Measurements from ENCODE around the gene RAC2.

The RAC2 gene

GRCh38 chr22:37269936-37270678 is 26.0 kb upstream of the RAC2 start:
- no peak for TF ChIP-seq CTCF (IDR thresholded peaks at IDR 0.05; ENCODE audit: borderline replicate concordance, insufficient read depth, low read depth, low read length)
- no peak overlapping the region for H3K4me3 ChIP-seq (ENCODE audit: low read depth, low read length)

DNA sequence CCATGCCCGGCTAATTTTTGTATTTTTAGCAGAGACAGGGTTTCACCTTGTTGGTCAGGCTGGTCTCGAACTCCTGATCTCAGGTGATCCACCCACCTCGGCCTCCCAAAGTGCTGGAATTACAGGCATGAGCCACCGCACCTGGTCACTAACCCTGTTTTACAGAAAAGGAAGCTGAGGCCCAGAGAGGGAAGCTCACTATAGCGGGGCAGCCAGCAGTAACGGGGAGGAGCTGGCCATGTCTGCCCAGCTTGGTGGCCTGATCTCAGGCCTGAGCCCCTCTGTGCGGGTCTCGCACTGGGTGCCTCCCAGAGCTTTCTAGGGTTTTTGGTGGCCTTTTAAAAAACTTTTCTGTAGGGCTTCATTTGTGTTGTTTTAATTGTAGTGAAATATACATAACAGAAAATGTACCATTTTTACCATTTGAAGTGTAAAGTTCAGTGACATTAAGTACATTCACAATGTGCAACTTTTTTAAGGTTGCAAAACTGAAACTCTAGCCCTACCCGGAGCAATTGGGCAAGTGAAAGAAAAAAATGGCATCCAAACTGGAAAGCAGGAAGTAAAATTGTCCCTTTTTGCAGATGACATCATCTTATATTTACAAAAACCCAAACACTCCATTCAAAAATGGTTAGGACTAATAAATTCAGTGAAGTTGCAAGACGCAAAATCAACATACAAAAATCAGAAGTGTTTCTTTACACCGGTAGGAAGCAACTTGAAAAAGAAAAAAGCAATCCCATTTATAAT is 23.8 kb upstream of the RAC2 start:
- TF ChIP-seq CTCF (IDR thresholded peaks at IDR 0.05; ENCODE audit: borderline replicate concordance, insufficient read depth, low read depth, low read length), result no peak
- H3K4me3 ChIP-seq (ENCODE audit: low read depth, low read length), result no peak overlapping the region

DNA sequence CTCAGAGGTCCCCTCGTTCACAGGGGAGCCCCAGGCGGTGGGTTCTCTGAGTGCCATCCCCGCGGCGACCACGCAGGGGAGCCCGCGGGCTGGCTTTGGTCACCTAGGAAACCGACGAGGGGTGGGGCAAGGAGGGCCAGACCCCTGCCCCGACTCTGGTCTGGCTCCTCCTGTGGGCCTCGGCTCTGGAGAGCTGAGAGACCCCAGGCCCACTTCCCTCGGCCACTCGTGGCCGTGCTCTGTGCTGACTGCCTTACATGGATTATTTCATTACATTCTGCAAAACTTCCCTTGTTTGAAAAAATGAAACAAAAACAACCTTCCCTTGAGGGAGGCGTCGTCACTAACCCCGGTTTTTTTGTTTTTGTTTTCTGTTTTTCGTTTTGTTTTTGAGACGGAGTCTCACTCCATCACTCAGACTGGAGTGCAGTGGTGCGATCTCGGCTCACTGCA is 23.1 kb upstream of the RAC2 start:
- peak; percentile 93 for TF ChIP-seq CTCF (IDR thresholded peaks at IDR 0.05; ENCODE audit: borderline replicate concordance, insufficient read depth, low read depth, low read length)
- peak overlapping the region; percentile 62 for H3K4me3 ChIP-seq (ENCODE audit: low read depth, low read length)

GRCh38 chr22:37266581-37267134 is 22.6 kb upstream of the RAC2 start:
- no peak for TF ChIP-seq CTCF (IDR thresholded peaks at IDR 0.05; ENCODE audit: borderline replicate concordance, insufficient read depth, low read depth, low read length)
- peak overlapping the region; percentile 62 for H3K4me3 ChIP-seq (ENCODE audit: low read depth, low read length)

- H3K4me3 ChIP-seq (ENCODE audit: low read depth, low read length), result no peak overlapping the region
Measured at GRCh38 chr22:37263966-37264887, 20.2 kb upstream of the RAC2 start.

More at GRCh38 chr22:37263966-37264887, 20.2 kb upstream of the RAC2 start:
- TF ChIP-seq CTCF (IDR thresholded peaks at IDR 0.05; ENCODE audit: borderline replicate concordance, insufficient read depth, low read depth, low read length), result no peak

Measured in GM12875 (cell line).